Measurements from ENCODE around the gene CWC27.

GRCh38 chr5:65018763-65019162 is 250.0 kb downstream of the CWC27 start:
- TF ChIP-seq TAF1 (IDR thresholded peaks at IDR 0.05; ENCODE audit: low read depth, low read length) (no peak), POLR2A (IDR thresholded peaks at IDR 0.05; ENCODE audit: low read depth, low read length) (no peak), POLR2AphosphoS5 (IDR thresholded peaks at IDR 0.05; ENCODE audit: low read depth, low read length) (no peak), SPI1 (IDR thresholded peaks at IDR 0.05; ENCODE audit: low read depth, low read length) (no peak), PAX5 (IDR thresholded peaks at IDR 0.05; ENCODE audit: insufficient read depth, low read length, severe bottlenecking) (no peak)
